Measurements from ENCODE around the gene IVD. TPM values are rescaled to one million over a fixed set of nuclear protein-coding genes. Genes with fewer than 3 reads are reported as not detected.

Gene IVD
- total and polyA plus RNA-seq, 9 of the 15 experiments (the other 6 are each of a cell fraction or from before 2014, with no cell fraction given) = 0.15 to 4.5 (median 2.4) TPM

- BruUV-seq (replicated peaks) = no TSS peak
- no peaks in the 10 kb centered on the region for H4K20me1 ChIP-seq (replicated peaks; ENCODE audit: control insufficient read depth, insufficient read depth, low read length)
- H3K4me2 ChIP-seq (ENCODE audit: insufficient read depth, low read length) = no peak overlapping the region
- no peaks in the 10 kb centered on the region for H3K27me3 ChIP-seq (ENCODE audit: control insufficient read depth in 2 of 2, insufficient read depth in 2 of 2, low read length in 2 of 2)
- ATAC-seq (no peak), FAIRE-seq (no peak), DNase-seq (ENCODE audit: extremely low read depth in 1 of 4, low spot score in 3 of 4) (no peak)
- no peak overlapping the region for H3K9ac ChIP-seq (ENCODE audit: insufficient read depth in 1 of 2, low read depth in 2 of 2, low read length in 2 of 2)
- in situ Hi-C loops (cut with MboI) (loop anchor here (10.0 kb wide), 2 partner anchors 211 to 371 kb away; no protein-coding TSS in a partner anchor), intact Hi-C loops (cut with micrococcal nuclease) (no loop called here)
- no peaks in the 10 kb centered on the region for H3K36me3 ChIP-seq (ENCODE audit: control insufficient read depth, insufficient read depth, low read length)
- H3K79me2 ChIP-seq (ENCODE audit: control insufficient read depth, insufficient read depth, low read length) = no peaks in the 10 kb centered on the region
- no peak overlapping the region for H3K4me3 ChIP-seq
- 77% methylated on average over 4 of the region's 5 CpGs for WGBS (ENCODE audit: insufficient coverage, low coverage, missing lambda C conversion rate)
- no peaks in the 10 kb centered on the region for H3K9me1 ChIP-seq (ENCODE audit: control insufficient read depth, insufficient read depth, low read length)
- no peak overlapping the region for H3K27ac ChIP-seq (ENCODE audit: extremely low read depth, low read depth, low read length)
- H3K4me1 ChIP-seq (replicated peaks in 1 of 2; ENCODE audit: control insufficient read depth in 2 of 2, insufficient read depth in 2 of 2, low read length in 2 of 2) = peaks cover 22 to 42% of the 10 kb centered on the region in 2 experiments; a peak in 4 of 5 replicates
- H2AFZ ChIP-seq (ENCODE audit: low read depth, low read length) = no peak overlapping the region
- H3K9me3 ChIP-seq (replicated peaks; ENCODE audit: control insufficient read depth, insufficient read depth, low read depth, low read length) = no peaks in the 10 kb centered on the region
- ChIA-PET CTCF (ENCODE audit: low intra/inter-chr PET ratio) (no interaction called here), POLR2A (interaction anchor here (0.8 to 3.7 kb wide), 4 partner anchors 10 to 49 kb away, joined by 3 to 16 read pairs (median 3); no protein-coding TSS in a partner anchor)
- no peak for TF ChIP-seq ADNP (tag; IDR thresholded peaks at IDR 0.05)
- no peak for TF ChIP-seq SRSF1 (IDR thresholded peaks at IDR 0.05; ENCODE audit: low read depth, low read length)
- TF ChIP-seq CEBPG (CRISPR knock-in tag; IDR thresholded peaks at IDR 0.05) = no peak
- no peak for TF ChIP-seq CEBPG (tag; conservative IDR thresholded peaks at IDR 0.05 in 1 of 2, IDR thresholded peaks at IDR 0.05 in 1 of 2)
- TF ChIP-seq SREBF2 (CRISPR knock-in tag; IDR thresholded peaks at IDR 0.05) = no peak
- no peak for TF ChIP-seq ETV5 (CRISPR knock-in tag; IDR thresholded peaks at IDR 0.05; ENCODE audit: low read depth)
- no peak for TF ChIP-seq ZNF589 (CRISPR knock-in tag; IDR thresholded peaks at IDR 0.05; ENCODE audit: low read depth)
- no peak for TF ChIP-seq ZFP36 (IDR thresholded peaks at IDR 0.05; ENCODE audit: low read depth, low read length, partially characterized antibody)
- no peak for TF ChIP-seq GABPB2 (CRISPR knock-in tag; conservative IDR thresholded peaks at IDR 0.05)
- no peak for TF ChIP-seq CSDE1 (IDR thresholded peaks at IDR 0.05)
- TF ChIP-seq KHSRP (IDR thresholded peaks at IDR 0.05) = no peak
- TF ChIP-seq BACH1 (tag; IDR thresholded peaks at IDR 0.05) = no peak
- TF ChIP-seq ZBTB26 (CRISPR knock-in tag; IDR thresholded peaks at IDR 0.05) = no peak
- no peak for TF ChIP-seq PURB (CRISPR knock-in tag; IDR thresholded peaks at IDR 0.05; ENCODE audit: low read depth)
- TF ChIP-seq PKNOX1 (IDR thresholded peaks at IDR 0.05) = no peak
- no peak for TF ChIP-seq JUNB (CRISPR knock-in tag; conservative IDR thresholded peaks at IDR 0.05)
- TF ChIP-seq FOXO4 (CRISPR knock-in tag; IDR thresholded peaks at IDR 0.05) = no peak
- no peak for TF ChIP-seq CC2D1A (IDR thresholded peaks at IDR 0.05)
Observed at GRCh38 chr15:40425681-40426080, 20.1 kb downstream of the IVD start.
